ENCODE measurements around the gene LDB3. TPM values are rescaled to one million over a fixed set of nuclear protein-coding genes. Genes with fewer than 3 reads are reported as not detected.

The LDB3 gene
- total RNA-seq, 5 donors from 2014 or later (not counting 1 experiment from before 2014, with no cell fraction given), result 0.07 to 0.16 (median 0.12) TPM; not detected in 2

- Mint-ChIP-seq H3K27ac (peak overlapping the region; percentile 83 to 89), H3K36me3 (no peaks in the 10 kb centered on the region), H3K27me3 (no peaks in the 10 kb centered on the region), H3K4me3 (peak overlapping the region; percentile 75 to 89 (median 83)), H3K4me1 (peaks cover 13 to 16% (median 14%) of the 10 kb centered on the region in 3 donors), H3K9me3 (no peaks in the 10 kb centered on the region)
- Histone ChIP-seq H3K4me1 (ENCODE audit: control insufficient read depth in 1 of 2, extremely low read depth in 1 of 2, insufficient read depth in 2 of 2, low read length in 2 of 2) (peaks cover 3 to 22% of the 10 kb centered on the region in 2 experiments), H3K9me3 (no peaks in the 10 kb centered on the region), H3K27ac (ENCODE audit: low read length) (peak overlapping the region; percentile 66), H3K36me3 (ENCODE audit: control insufficient read depth in 2 of 2, extremely low read depth in 1 of 2, insufficient read depth in 1 of 2, low read length in 1 of 2) (no peaks in the 10 kb centered on the region), H3K27me3 (replicated peaks in 1 of 2; ENCODE audit: control insufficient read depth in 2 of 2, extremely low read depth in 1 of 2, insufficient read depth in 2 of 2, low read length in 1 of 2) (peaks cover 0 to 3% of the 10 kb centered on the region in 2 experiments), H3K4me3 (ENCODE audit: control insufficient read depth in 1 of 2, extremely low read depth in 1 of 2, low read length in 1 of 2) (peak overlapping the region; percentile 48 to 75)
- ATAC-seq (replicated peaks in 1 of 4) (peak; percentile 64 to 73 (median 68)), DNase-seq (peak in 32 of 35 experiments; percentile 6 to 67 (median 31))
- ChIA-PET POLR2A (no interaction called here), CTCF (interaction anchor here (0.6 to 1.5 kb wide), 4 partner anchors 18 to 189 kb away, joined by 3 to 9 read pairs (median 4); no protein-coding TSS in a partner anchor)
- WGBS (ENCODE audit: insufficient coverage), result under 1% methylated on average over 68 of the region's 82 CpGs
Observed at GRCh38 chr10:86711513-86712316, 43.4 kb downstream of the LDB3 start.

DNA sequence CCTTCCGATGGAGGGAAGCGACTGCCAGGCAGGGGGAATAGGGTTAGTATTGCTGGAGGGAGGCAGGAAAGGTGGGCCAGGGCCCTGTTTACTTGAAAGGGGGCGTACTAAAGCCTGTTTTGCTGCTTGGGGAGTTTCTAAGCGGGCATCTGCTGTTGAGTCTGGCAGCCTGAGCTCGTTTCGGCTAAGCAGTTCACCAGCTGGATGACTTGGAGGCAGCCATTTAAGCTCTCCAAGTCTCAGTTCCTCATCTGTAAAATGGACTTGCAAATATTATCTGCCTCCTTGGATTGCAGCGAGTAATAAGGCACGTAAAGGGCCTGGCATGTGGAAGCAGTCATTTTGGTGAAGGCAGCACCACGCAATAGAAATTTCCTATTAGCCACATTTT, 44.0 kb downstream of the LDB3 start:
- H3K36me3 Mint-ChIP-seq, result no peaks in the 10 kb centered on the region
- peaks cover 13 to 16% (median 14%) of the 10 kb centered on the region in 3 donors for H3K4me1 Mint-ChIP-seq
- POLR2A ChIA-PET, result no interaction called here
- CTCF ChIA-PET, result interaction anchor here (0.5 to 1.5 kb wide), 6 partner anchors 18 to 188 kb away, joined by 3 to 9 read pairs (median 4); no protein-coding TSS in a partner anchor
- WGBS (ENCODE audit: insufficient coverage), result 75% methylated on average over 6 of the region's 9 CpGs
- H3K27ac Mint-ChIP-seq, result peak overlapping the region; percentile 83 to 89
- ATAC-seq (replicated peaks in 1 of 4) (no peak), DNase-seq (peak in 1 of 35 experiments; percentile 27)
- Histone ChIP-seq H3K27me3 (replicated peaks in 1 of 2; ENCODE audit: control insufficient read depth in 2 of 2, extremely low read depth in 1 of 2, insufficient read depth in 2 of 2, low read length in 1 of 2) (peaks cover 0 to 4% of the 10 kb centered on the region in 2 experiments), H3K4me1 (ENCODE audit: control insufficient read depth in 1 of 2, extremely low read depth in 1 of 2, insufficient read depth in 2 of 2, low read length in 2 of 2) (peaks cover 3 to 22% of the 10 kb centered on the region in 2 experiments), H3K27ac (ENCODE audit: low read length) (peak overlapping the region; percentile 61), H3K36me3 (ENCODE audit: control insufficient read depth in 2 of 2, extremely low read depth in 1 of 2, insufficient read depth in 1 of 2, low read length in 1 of 2) (no peaks in the 10 kb centered on the region), H3K9me3 (no peaks in the 10 kb centered on the region), H3K4me3 (ENCODE audit: control insufficient read depth in 1 of 2, extremely low read depth in 1 of 2, low read length in 1 of 2) (peak overlapping the region; percentile 48 to 75)
- no peaks in the 10 kb centered on the region for H3K9me3 Mint-ChIP-seq
- H3K27me3 Mint-ChIP-seq, result no peaks in the 10 kb centered on the region
- H3K4me3 Mint-ChIP-seq, result peak overlapping the region; percentile 75 to 89 (median 83)

DNA sequence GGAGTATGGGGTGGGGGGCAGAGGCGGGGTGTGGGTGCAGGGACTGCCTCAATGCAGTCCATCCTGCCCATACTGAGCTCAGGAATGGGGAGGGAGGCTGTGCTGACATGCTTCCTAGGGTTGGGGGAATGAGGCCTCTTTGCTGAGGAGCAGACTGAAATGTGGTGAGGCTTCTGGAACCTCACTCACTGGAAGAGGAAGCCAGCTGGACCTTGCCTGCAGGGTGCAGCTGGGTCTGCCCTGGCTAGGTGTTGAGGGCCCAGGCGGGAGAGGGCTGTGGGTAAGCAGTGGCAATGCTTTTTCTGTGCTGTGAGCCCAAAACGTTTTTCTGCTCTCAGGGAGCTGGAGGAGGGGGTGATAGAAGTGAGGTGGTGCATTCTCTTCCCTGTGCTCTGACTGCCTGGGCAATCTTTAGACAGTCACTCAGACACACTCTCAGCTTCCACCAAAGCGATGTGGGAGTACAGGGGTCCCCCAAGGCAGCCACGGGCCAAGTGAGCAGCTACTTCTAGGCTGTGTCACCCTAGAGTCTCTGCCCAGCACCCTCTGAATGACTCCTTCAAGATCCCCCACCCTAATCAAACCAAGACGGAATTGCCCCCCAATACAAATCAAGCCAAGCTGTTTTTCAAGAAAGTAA, 47.0 kb downstream of the LDB3 start:
- POLR2A ChIA-PET, result interaction anchor here in 1 of 2 donors (0.6 kb wide), 1 partner anchor 163 kb away, joined by 3 read pairs; no protein-coding TSS in a partner anchor

DNA sequence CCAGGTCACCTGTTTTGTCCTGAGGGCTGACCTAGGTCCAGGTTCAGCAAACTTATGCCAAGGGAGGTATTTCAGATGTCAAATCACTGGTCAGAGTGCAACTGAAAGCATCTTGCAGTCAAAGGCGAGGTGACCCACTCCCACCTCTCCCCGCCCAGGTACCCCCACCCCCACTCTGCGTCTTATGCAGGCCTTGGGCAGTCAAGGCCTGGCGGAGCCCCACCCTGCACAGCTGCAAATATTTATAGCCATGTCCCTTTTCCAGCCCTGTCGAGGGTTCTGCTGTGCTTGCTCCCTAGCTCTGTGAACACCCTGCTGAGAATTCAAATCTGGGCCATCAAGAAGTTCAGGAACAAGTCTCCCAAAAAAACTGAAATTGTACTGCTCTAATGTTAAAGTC, 47.5 kb downstream of the LDB3 start:
- no peaks in the 10 kb centered on the region for H3K9me3 Mint-ChIP-seq
- H3K4me1 Mint-ChIP-seq, result peaks cover 2 to 8% (median 6%) of the 10 kb centered on the region in 3 donors
- no peaks in the 10 kb centered on the region for H3K9me3 ChIP-seq
- peaks cover 0 to 5% of the 10 kb centered on the region in 2 donors for H3K27me3 Mint-ChIP-seq
- H3K4me3 Mint-ChIP-seq, result no peak overlapping the region
- H3K36me3 Mint-ChIP-seq, result no peaks in the 10 kb centered on the region
- ChIA-PET POLR2A (no interaction called here), CTCF (no interaction called here)
- no peak overlapping the region for H3K27ac ChIP-seq (ENCODE audit: low read length)
- ATAC-seq (replicated peaks in 1 of 4), result no peak
- WGBS (ENCODE audit: insufficient coverage), result 93% methylated on average over 5 of the region's 5 CpGs
- no peak for DNase-seq
- peaks cover 3 to 12% of the 10 kb centered on the region in 2 experiments for H3K4me1 ChIP-seq (ENCODE audit: control insufficient read depth in 1 of 2, extremely low read depth in 1 of 2, insufficient read depth in 2 of 2, low read length in 2 of 2)
- H3K27me3 ChIP-seq (replicated peaks in 1 of 2; ENCODE audit: control insufficient read depth in 2 of 2, extremely low read depth in 1 of 2, insufficient read depth in 2 of 2, low read length in 1 of 2), result peaks cover 0 to 4% of the 10 kb centered on the region in 2 experiments
- no peaks in the 10 kb centered on the region for H3K36me3 ChIP-seq (ENCODE audit: control insufficient read depth in 2 of 2, extremely low read depth in 1 of 2, insufficient read depth in 1 of 2, low read length in 1 of 2)
- no peak overlapping the region for H3K27ac Mint-ChIP-seq
- no peak overlapping the region for H3K4me3 ChIP-seq (ENCODE audit: control insufficient read depth in 1 of 2, extremely low read depth in 1 of 2, low read length in 1 of 2)

More for the DNA sequence above, 47.0 kb downstream of the LDB3 start:
- ATAC-seq (replicated peaks in 1 of 4) (no peak), DNase-seq (no peak)
- H3K4me3 ChIP-seq (ENCODE audit: control insufficient read depth in 1 of 2, extremely low read depth in 1 of 2, low read length in 1 of 2), result no peak overlapping the region
- CTCF ChIA-PET, result interaction anchor here in 1 of 2 donors (0.7 kb wide), 1 partner anchor 8 kb away, joined by 7 read pairs; no protein-coding TSS in a partner anchor
- no peaks in the 10 kb centered on the region for H3K9me3 ChIP-seq
- Mint-ChIP-seq H3K36me3 (no peaks in the 10 kb centered on the region), H3K9me3 (no peaks in the 10 kb centered on the region), H3K27ac (no peak overlapping the region), H3K4me1 (peaks cover 8 to 13% (median 10%) of the 10 kb centered on the region in 3 donors), H3K4me3 (no peak overlapping the region), H3K27me3 (peaks cover 0 to 1% of the 10 kb centered on the region in 2 donors)
- no peaks in the 10 kb centered on the region for H3K36me3 ChIP-seq (ENCODE audit: control insufficient read depth in 2 of 2, extremely low read depth in 1 of 2, insufficient read depth in 1 of 2, low read length in 1 of 2)
- peaks cover 3 to 17% of the 10 kb centered on the region in 2 experiments for H3K4me1 ChIP-seq (ENCODE audit: control insufficient read depth in 1 of 2, extremely low read depth in 1 of 2, insufficient read depth in 2 of 2, low read length in 2 of 2)
- 90% methylated on average over 3 of the region's 6 CpGs for WGBS (ENCODE audit: insufficient coverage)
- H3K27me3 ChIP-seq (replicated peaks in 1 of 2; ENCODE audit: control insufficient read depth in 2 of 2, extremely low read depth in 1 of 2, insufficient read depth in 2 of 2, low read length in 1 of 2), result peaks cover 0 to 4% of the 10 kb centered on the region in 2 experiments
- no peak overlapping the region for H3K27ac ChIP-seq (ENCODE audit: low read length)

DNA sequence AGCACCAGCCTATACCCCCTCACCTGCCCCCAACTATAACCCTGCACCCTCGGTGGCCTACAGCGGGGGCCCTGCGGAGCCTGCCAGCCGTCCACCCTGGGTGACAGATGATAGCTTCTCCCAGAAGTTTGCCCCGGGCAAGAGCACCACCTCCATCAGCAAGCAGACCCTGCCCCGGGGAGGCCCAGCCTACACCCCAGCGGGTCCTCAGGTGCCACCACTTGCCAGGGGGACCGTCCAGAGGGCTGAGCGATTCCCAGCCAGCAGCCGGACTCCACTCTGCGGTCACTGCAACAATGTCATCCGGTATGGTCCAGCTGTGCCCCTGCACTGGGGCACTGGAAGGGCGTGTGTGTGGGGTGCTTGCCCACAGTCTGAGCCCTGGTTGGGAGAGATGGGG, 48.2 kb downstream of the LDB3 start:
- peaks cover 0 to 9% of the 10 kb centered on the region in 2 donors for H3K27me3 Mint-ChIP-seq
- H3K4me1 Mint-ChIP-seq, result peaks cover 0 to 6% (median 4%) of the 10 kb centered on the region in 3 donors
- no peaks in the 10 kb centered on the region for H3K9me3 ChIP-seq
- POLR2A ChIA-PET, result no interaction called here
- H3K27me3 ChIP-seq (replicated peaks in 1 of 2; ENCODE audit: control insufficient read depth in 2 of 2, extremely low read depth in 1 of 2, insufficient read depth in 2 of 2, low read length in 1 of 2), result peaks cover 0 to 4% of the 10 kb centered on the region in 2 experiments
- H3K27ac Mint-ChIP-seq, result no peak overlapping the region
- no peak overlapping the region for H3K4me3 ChIP-seq (ENCODE audit: control insufficient read depth in 1 of 2, extremely low read depth in 1 of 2, low read length in 1 of 2)
- ATAC-seq (replicated peaks in 1 of 4) (no peak), DNase-seq (no peak)
- no peak overlapping the region for H3K27ac ChIP-seq (ENCODE audit: low read length)
- no peaks in the 10 kb centered on the region for H3K36me3 Mint-ChIP-seq
- WGBS (ENCODE audit: insufficient coverage), result 95% methylated on average over 12 of the region's 13 CpGs
- H3K4me3 Mint-ChIP-seq, result no peak overlapping the region
- peaks cover 3 to 10% of the 10 kb centered on the region in 2 experiments for H3K4me1 ChIP-seq (ENCODE audit: control insufficient read depth in 1 of 2, extremely low read depth in 1 of 2, insufficient read depth in 2 of 2, low read length in 2 of 2)
- H3K36me3 ChIP-seq (ENCODE audit: control insufficient read depth in 2 of 2, extremely low read depth in 1 of 2, insufficient read depth in 1 of 2, low read length in 1 of 2), result no peaks in the 10 kb centered on the region
- no peaks in the 10 kb centered on the region for H3K9me3 Mint-ChIP-seq
- CTCF ChIA-PET, result no interaction called here

DNA sequence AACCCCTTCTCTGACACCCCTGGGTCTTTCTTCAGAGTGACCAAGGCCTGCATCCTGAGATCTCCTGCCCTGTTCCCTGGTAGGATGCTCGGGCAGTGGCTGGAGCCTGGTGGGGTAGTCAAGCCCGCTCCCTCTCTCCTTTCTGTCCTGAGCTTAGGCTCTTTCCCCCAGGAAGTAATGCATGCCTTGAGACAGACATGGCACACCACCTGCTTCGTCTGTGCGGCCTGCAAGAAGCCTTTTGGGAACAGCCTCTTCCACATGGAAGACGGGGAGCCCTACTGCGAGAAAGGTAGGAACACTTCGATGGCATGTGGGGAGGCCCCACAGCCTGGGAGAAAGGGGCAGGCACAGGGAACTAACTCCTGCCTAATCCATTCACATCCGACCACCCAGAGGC, 50.2 kb downstream of the LDB3 start:
- Histone ChIP-seq H3K4me3 (ENCODE audit: control insufficient read depth in 1 of 2, extremely low read depth in 1 of 2, low read length in 1 of 2) (no peak overlapping the region), H3K36me3 (ENCODE audit: control insufficient read depth in 2 of 2, extremely low read depth in 1 of 2, insufficient read depth in 1 of 2, low read length in 1 of 2) (no peaks in the 10 kb centered on the region), H3K4me1 (ENCODE audit: control insufficient read depth in 1 of 2, extremely low read depth in 1 of 2, insufficient read depth in 2 of 2, low read length in 2 of 2) (peaks cover 0 to 7% of the 10 kb centered on the region in 2 experiments), H3K27me3 (replicated peaks in 1 of 2; ENCODE audit: control insufficient read depth in 2 of 2, extremely low read depth in 1 of 2, insufficient read depth in 2 of 2, low read length in 1 of 2) (peaks cover 0 to 7% of the 10 kb centered on the region in 2 experiments), H3K9me3 (no peaks in the 10 kb centered on the region), H3K27ac (ENCODE audit: low read length) (no peak overlapping the region)
- H3K4me1 Mint-ChIP-seq, result peaks cover 5 to 9% (median 8%) of the 10 kb centered on the region in 3 donors
- ATAC-seq (replicated peaks in 1 of 4) (no peak), DNase-seq (no peak)
- no peak overlapping the region for H3K4me3 Mint-ChIP-seq
- no peaks in the 10 kb centered on the region for H3K36me3 Mint-ChIP-seq
- WGBS (ENCODE audit: insufficient coverage), result 88% methylated on average over 3 of the region's 8 CpGs
- ChIA-PET CTCF (no interaction called here), POLR2A (no interaction called here)
- H3K27ac Mint-ChIP-seq, result no peak overlapping the region
- peaks cover 4 to 14% of the 10 kb centered on the region in 2 donors for H3K27me3 Mint-ChIP-seq
- H3K9me3 Mint-ChIP-seq, result no peaks in the 10 kb centered on the region

All from T-cell (primary cell).